Measurements from ENCODE around the gene LENG8. TPM values are rescaled to one million over a fixed set of nuclear protein-coding genes. Genes with fewer than 3 reads are reported as not detected.

Gene LENG8
- total RNA-seq: 15.6 and 43.0 TPM in 2 replicates

GRCh38 chr19:54448774-54449700, at the start of gene LENG8:
LENG8 (plus strand) TSS chr19:54449199; CDS start chr19:54451345, 2,146 bp downstream.

GRCh38 chr19:54415208-54415900, 33.6 kb upstream of the LENG8 start, which contains the start of gene TTYH1:
TTYH1 (plus strand) TSS chr19:54415464; CDS start chr19:54415553, 89 bp downstream.

GRCh38 chr19:54463531-54464043, 14.6 kb downstream of the LENG8 start, which contains the start of gene LENG9:
LENG9 (minus strand) TSS chr19:54463778; CDS start chr19:54463526, 252 bp downstream.

DNA sequence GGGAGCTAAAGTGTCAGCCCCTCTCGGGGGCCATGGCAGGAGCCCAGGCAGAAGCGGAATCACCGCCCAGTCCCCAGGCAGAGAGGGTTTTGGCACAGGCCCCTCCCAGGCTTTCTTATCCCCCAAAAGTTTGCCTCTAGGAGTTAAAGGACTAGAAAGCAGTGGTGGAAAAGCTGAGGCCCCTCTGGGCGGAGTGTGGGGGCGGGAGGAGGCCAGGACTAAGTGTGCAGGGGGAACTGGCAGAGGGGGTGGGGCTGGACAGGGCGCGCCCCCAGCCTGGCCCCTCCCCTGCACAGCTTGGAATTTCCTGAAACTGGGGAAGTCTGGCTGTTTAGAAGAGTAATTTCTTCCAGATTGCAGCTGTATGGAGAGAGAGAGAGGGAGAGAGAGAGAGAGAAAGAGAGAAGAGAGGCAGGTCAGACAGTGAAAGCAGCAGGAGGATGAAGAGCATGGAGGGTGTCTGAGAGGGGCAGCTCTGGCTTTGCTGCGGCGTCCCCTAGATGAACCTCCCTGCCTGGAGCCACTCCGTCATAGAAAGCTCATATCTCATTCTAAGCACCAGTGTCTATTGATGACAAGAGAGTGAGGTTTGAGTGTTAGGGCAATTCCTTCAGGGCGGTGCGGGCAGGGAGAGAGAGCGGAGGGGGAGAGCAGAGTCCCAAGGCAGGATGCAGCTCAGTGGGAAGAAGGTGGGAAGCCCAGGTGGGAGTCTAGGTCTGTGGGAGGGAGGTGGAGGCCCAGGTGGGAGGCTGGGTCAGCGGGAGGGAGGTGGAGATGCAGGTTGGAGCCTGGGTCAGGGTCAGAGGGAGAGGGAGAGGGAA, 24.3 kb downstream of the LENG8 start, which contains the start of gene CDC42EP5:
TSS of gene CDC42EP5 (minus strand) at position 226 of the 821 bp plus-strand sequence. CDS start 7,749 bp downstream, outside the sequence.

GRCh38 chr19:54502518-54503048, 53.6 kb downstream of the LENG8 start, which contains the start of gene LAIR2:
LAIR2 (plus strand) TSS chr19:54502831; CDS start chr19:54502919, 88 bp downstream.

Other genes starting within 250 kb of the LENG8 start
- 2,860 and 3,258 TPM in 2 replicates for gene RPS9, start 248.3 kb upstream of the LENG8 start, total RNA-seq
- not detected in 2 replicates for gene LILRB3, start 226.2 kb upstream of the LENG8 start, total RNA-seq
- not detected in 2 replicates for gene LILRA6, start 206.4 kb upstream of the LENG8 start, total RNA-seq
- not detected in 2 replicates for gene LILRB5, start 191.9 kb upstream of the LENG8 start, total RNA-seq
- not detected in 2 replicates for gene LILRB2, start 168.1 kb upstream of the LENG8 start, total RNA-seq
- not detected in 2 replicates for gene LILRA5, start 136.0 kb upstream of the LENG8 start, total RNA-seq
- gene LILRA4, start 110.0 kb upstream of the LENG8 start, total RNA-seq: not detected in 2 replicates
- 0.08 TPM in 1 of 2 replicates, not detected in the other for gene LAIR1, start 84.3 kb upstream of the LENG8 start, total RNA-seq
- gene TTYH1, start 33.7 kb upstream of the LENG8 start, total RNA-seq: not detected in 2 replicates
- 6.3 TPM in 2 replicates for gene LENG9, start 14.6 kb downstream of the LENG8 start, total RNA-seq
- 56.0 and 60.0 TPM in 2 replicates for gene CDC42EP5, start 24.1 kb downstream of the LENG8 start, total RNA-seq
- not detected in 2 replicates for gene LAIR2, start 53.6 kb downstream of the LENG8 start, total RNA-seq
- gene LILRA2, start 124.6 kb downstream of the LENG8 start, total RNA-seq: not detected in 2 replicates
- gene LILRA1, start 144.4 kb downstream of the LENG8 start, total RNA-seq: not detected in 2 replicates
- gene LILRB1, start 181.3 kb downstream of the LENG8 start, total RNA-seq: not detected in 2 replicates
- gene LILRB4, start 213.8 kb downstream of the LENG8 start, total RNA-seq: not detected in 2 replicates